ENCODE results near the gene NCKIPSD. TPM values are rescaled to one million over a fixed set of nuclear protein-coding genes. Genes with fewer than 3 reads are reported as not detected.

Gene NCKIPSD
- total RNA-seq, 1 experiment from 2014 or later, result 26.9 TPM

- no peaks in the 10 kb centered on the region for H3K9me3 Mint-ChIP-seq (ENCODE audit: unreplicated experiment)
- BruUV-seq (replicated peaks), result no TSS peak
- ChIA-PET CTCF (interaction anchor here (0.6 to 3.8 kb wide), 3 partner anchors 12 to 63 kb away, joined by 4 to 16 read pairs (median 8); partner anchors contain the start of gene SLC26A6), POLR2A (interaction anchor here (0.6 to 7.4 kb wide), 9 partner anchors 11 to 130 kb away, joined by 3 to 50 read pairs (median 3); partner anchors contain the start of gene SLC26A6)
- no peak overlapping the region for H3K4me3 Mint-ChIP-seq (ENCODE audit: unreplicated experiment)
- H3K36me3 Mint-ChIP-seq (ENCODE audit: insufficient read depth, unreplicated experiment), result peaks cover 47% of the 10 kb centered on the region
- no peaks in the 10 kb centered on the region for H3K27me3 Mint-ChIP-seq (ENCODE audit: insufficient read depth, unreplicated experiment)
- H3K27ac Mint-ChIP-seq (ENCODE audit: low read depth, unreplicated experiment), result no peak overlapping the region
- no peak for DNase-seq (ENCODE audit: unreplicated experiment)
- H3K4me1 Mint-ChIP-seq (ENCODE audit: insufficient read depth, unreplicated experiment), result peaks cover 5% of the 10 kb centered on the region
- intact Hi-C loops (cut with micrococcal nuclease), result no loop called here
- TF ChIP-seq CTCF (IDR thresholded peaks at IDR 0.05; ENCODE audit: unreplicated experiment), result no peak
Measured at GRCh38 chr3:48623851-48624547, 61.7 kb downstream of the NCKIPSD start.

Small RNA genes lying within 50 kb of the gene (microRNA-seq; reads per million reads assigned to microRNA genes)
- gene MIR4793, result not detected

Other genes starting within 250 kb of the NCKIPSD start
- gene CCDC51, start 245.8 kb downstream of the NCKIPSD start, total RNA-seq (2022), result 31.9 and 32.5 TPM in 2 replicates
- 356 and 372 TPM in 2 replicates for gene TMA7, start 245.7 kb downstream of the NCKIPSD start, total RNA-seq (2022)
- gene ATRIP, start 239.2 kb downstream of the NCKIPSD start, total RNA-seq (2022), result 8.6 and 9.1 TPM in 2 replicates
- 131 and 170 TPM in 2 replicates for gene SHISA5, start 181.7 kb downstream of the NCKIPSD start, total RNA-seq (2022)
- gene PFKFB4, start 129.1 kb downstream of the NCKIPSD start, total RNA-seq (2022), result 3.4 and 4.6 TPM in 2 replicates
- 1.5 and 3.8 TPM in 2 replicates for gene UCN2, start 122.1 kb downstream of the NCKIPSD start, total RNA-seq (2022)
- gene COL7A1, start 90.6 kb downstream of the NCKIPSD start, total RNA-seq (2022), result 44.2 and 60.5 TPM in 2 replicates
- 383 and 413 TPM in 2 replicates for gene UQCRC1, start 76.3 kb downstream of the NCKIPSD start, total RNA-seq (2022)
- gene TMEM89, start 64.1 kb downstream of the NCKIPSD start, total RNA-seq (2022), result not detected in 2 replicates
- 47.4 and 63.3 TPM in 2 replicates for gene SLC26A6, start 50.5 kb downstream of the NCKIPSD start, total RNA-seq (2022)
- gene CELSR3, start 23.0 kb downstream of the NCKIPSD start, total RNA-seq (2022), result 17.6 and 21.5 TPM in 2 replicates
- 99.3 and 117 TPM in 2 replicates for gene IP6K2, start 31.3 kb upstream of the NCKIPSD start, total RNA-seq (2022)
- gene PRKAR2A, start 162.0 kb upstream of the NCKIPSD start, total RNA-seq (2022), result 51.3 and 61.3 TPM in 2 replicates
- 9.2 and 11.5 TPM in 2 replicates for gene SLC25A20, start 213.0 kb upstream of the NCKIPSD start, total RNA-seq (2022)
- 152 and 167 TPM in 2 replicates for gene ARIH2, start 232.9 kb upstream of the NCKIPSD start, total RNA-seq (2022)

Measured in MCF 10A (cell line).